Spleen (tissue), 11 donors: ENCODE results near the gene SLC22A4. TPM values are rescaled to one million over a fixed set of nuclear protein-coding genes. Genes with fewer than 3 reads are reported as not detected.

Experiments
- DNase-seq: peaks from one replicate; pipeline ENCODE4 v3.0.0-alpha.2; 2020
- H3K27ac ChIP-seq, 8 donors: fragments of 200-600 bp; sonication (generic) in 7 of 8; 1 replicate in 4 of 8; 2 replicates in 4 of 8; pipeline versions ENCODE4 v1.5.0 to v1.8.0; 2016 to 2021; ENCODE audit warnings: inconsistent platforms in 4 of 8, mild to moderate bottlenecking in 4 of 8, moderate library complexity in 1 of 8
- H3K27me3 ChIP-seq, 7 donors: fragments of 200-600 bp; sonication (generic) in 6 of 7; replicated peaks in 1 of 7; 1 replicate in 4 of 7; 2 replicates in 3 of 7; pipeline versions ENCODE4 v1.5.0 to v1.8.0; 2016 to 2021; ENCODE audit warnings: inconsistent platforms in 3 of 7, mild to moderate bottlenecking in 1 of 7
- H3K36me3 ChIP-seq, 6 donors: fragments of 200-600 bp; sonication (generic) in 5 of 6; 1 replicate in 4 of 6; 2 replicates in 2 of 6; pipeline versions ENCODE4 v1.5.0 to v1.8.0; 2016 to 2021; ENCODE audit warnings: inconsistent platforms in 2 of 6
- H3K4me1 ChIP-seq, 6 donors: fragments of 200-600 bp; sonication (generic) in 5 of 6; 1 replicate in 3 of 6; 2 replicates in 3 of 6; pipeline versions ENCODE4 v1.5.0 to v1.8.0; 2016 to 2021; ENCODE audit warnings: inconsistent platforms in 3 of 6
- H3K4me3 ChIP-seq, 8 donors: fragments of 200-600 bp; sonication (generic) in 7 of 8; 1 replicate in 4 of 8; 2 replicates in 4 of 8; pipeline versions ENCODE4 v1.5.0 to v1.8.0; 2016 to 2021; ENCODE audit warnings: inconsistent platforms in 4 of 8, mild to moderate bottlenecking in 4 of 8, moderate library complexity in 2 of 8
- H3K9me3 ChIP-seq, 8 donors: fragments of 200-600 bp; sonication (generic) in 7 of 8; 1 replicate in 4 of 8; 2 replicates in 4 of 8; pipeline versions ENCODE4 v1.5.0 to v1.8.0; 2016 to 2021; ENCODE audit warnings: inconsistent platforms in 4 of 8
- POLR2A ChIP-seq, 3 donors: fragments of 450-650 bp; IDR thresholded peaks; one replicate each; pipeline ENCODE4 v1.5.1; 2017; ENCODE audit warnings: antibody characterized with exemption in 3 of 3, mild to moderate bottlenecking in 1 of 3
- POLR2AphosphoS5 ChIP-seq, 3 donors: sonication (generic); formaldehyde crosslinking; IDR thresholded peaks; one replicate each; pipeline ENCODE4 v1.5.1; 2017; ENCODE audit warnings: antibody characterized with exemption in 3 of 3
- WGBS, 5 donors: extraction: QIAGEN DNeasy Blood & Tissue Kit in 3 of 5; methylation state at CpG; one replicate each; pipeline versions ENCODE4 v1.1.5 to v1.1.7; 2013 to 2018; 5-methylcytosine and 5-hydroxymethylcytosine counted together
- intact Hi-C: fragments of 100-400 bp; cut with DNase I; formaldehyde crosslinking; loops from one replicate; pipeline ENCODE4 v1.15.0; 2023; ENCODE audit warnings: low total_unique reads
- polyA plus RNA-seq, 3 donors: library from polyadenylated mRNA; stranded (reverse); fragments of 200-250 nt; gene quantifications; one replicate each; pipeline ENCODE4 v1.2.1, GENCODE V29; 2013
- total RNA-seq, 7 donors: library from RNA; depleted of rRNA in 3 of 7; stranded (reverse); fragments of >200 nt in 3 of 7; fragmentation: NEBNext Ultra II Directional in 4 of 7; extraction: Animal tissue kit (Norgen Biotek cat#: 25700) in 4 of 7; gene quantifications; one replicate each; pipeline versions ENCODE4 v1.1.0 to v1.2.1, GENCODE V29; 2016 to 2021
- TF ChIP-seq, protein P1 (sequence below), 11 experiments: fragments of 200-600 bp in 7 of 11; fragments of 450-650 bp in 4 of 11; sonication (generic) in 4 of 11; IDR thresholded peaks in 8 of 11; conservative IDR thresholded peaks in 3 of 11; 1 replicate in 7 of 11; 2 replicates in 4 of 11; pipeline versions ENCODE4 v1.4.0 to v1.8.0; 2016 to 2021; ENCODE audit warnings: antibody characterized with exemption in 11 of 11, inconsistent platforms in 4 of 11, mild to moderate bottlenecking in 1 of 11
- donor health status: healthy with polysubstance abuse.
- donor health status: DM: no; HTN: no; CAD: no; lungs with moderate emphysema.
- donor health status: DM: no; HTN: no; CAD: no.
- donor health status: Bipolar disorder and iron deficiency.
- donor health status: healthy.
- donor health status: DM: no; HTN: no; CAD: no.
- donor health status: DM: yes; HTN: yes; CAD: no.

SLC22A4 gene
- total and polyA plus RNA-seq, 10 donors = 0.47 to 25.1 (median 8.5) TPM

DNA sequence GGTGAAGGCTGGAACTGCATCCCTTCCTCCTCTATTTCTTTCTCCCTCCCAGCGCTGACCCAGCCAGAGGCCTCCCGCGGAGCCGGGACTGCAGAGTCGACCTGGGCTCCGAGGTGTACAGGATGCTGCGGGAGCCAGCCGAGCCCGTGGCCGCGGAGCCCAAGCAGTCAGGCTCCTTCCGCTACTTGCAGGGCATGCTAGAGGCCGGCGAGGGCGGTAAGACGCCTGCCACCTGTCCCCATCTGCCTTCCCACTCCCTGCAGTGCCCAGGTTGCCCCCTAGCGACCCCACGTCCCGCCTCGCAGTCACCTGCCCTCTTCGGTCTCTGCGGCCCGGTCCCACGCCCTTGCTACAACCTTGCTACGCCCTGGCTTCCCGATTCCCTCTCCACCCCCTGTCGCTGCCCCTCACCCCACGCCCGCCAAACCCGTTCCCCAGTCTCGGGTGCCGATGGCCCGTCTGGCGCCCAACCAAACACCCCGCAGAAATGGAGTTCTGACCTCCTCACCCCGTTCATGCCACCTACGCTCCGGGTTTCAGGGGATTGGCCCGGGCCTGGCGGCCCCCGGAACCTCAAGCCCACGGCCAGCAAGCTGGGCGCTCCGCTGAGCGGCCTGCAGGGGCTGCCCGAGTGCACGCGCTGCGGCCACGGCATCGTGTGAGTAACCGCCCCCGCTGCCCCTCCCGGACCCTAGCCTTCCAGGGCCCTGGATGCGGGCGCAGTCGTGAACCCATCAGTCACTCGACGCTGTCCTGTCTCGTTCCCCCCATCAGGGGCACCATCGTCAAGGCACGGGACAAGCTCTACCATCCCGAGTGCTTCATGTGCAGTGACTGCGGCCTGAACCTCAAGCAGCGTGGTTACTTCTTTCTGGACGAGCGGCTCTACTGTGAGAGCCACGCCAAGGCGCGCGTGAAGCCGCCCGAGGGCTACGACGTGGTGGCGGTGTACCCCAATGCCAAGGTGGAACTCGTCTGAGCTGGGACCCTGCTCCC, 22.6 kb upstream of the SLC22A4 start:
- Histone ChIP-seq H3K4me3 (peak overlapping the region in 2 of 8 donors; percentile 4 to 49), H3K27ac (no peak overlapping the region), H3K36me3 (no peaks in the 10 kb centered on the region), H3K27me3 (peaks cover 0 to 15% (median 0%) of the 10 kb centered on the region in 7 donors), H3K9me3 (no peaks in the 10 kb centered on the region), H3K4me1 (peaks cover 0 to 20% (median 8%) of the 10 kb centered on the region in 6 donors)
- 67 to 88% (median 80%) methylated on average over 76 to 77 of the region's 77 CpGs for WGBS, 5 donors
- TF ChIP-seq POLR2A (IDR thresholded peaks at IDR 0.05) (no peak), POLR2AphosphoS5 (IDR thresholded peaks at IDR 0.05) (no peak)
- TF ChIP-seq, protein P1, sequence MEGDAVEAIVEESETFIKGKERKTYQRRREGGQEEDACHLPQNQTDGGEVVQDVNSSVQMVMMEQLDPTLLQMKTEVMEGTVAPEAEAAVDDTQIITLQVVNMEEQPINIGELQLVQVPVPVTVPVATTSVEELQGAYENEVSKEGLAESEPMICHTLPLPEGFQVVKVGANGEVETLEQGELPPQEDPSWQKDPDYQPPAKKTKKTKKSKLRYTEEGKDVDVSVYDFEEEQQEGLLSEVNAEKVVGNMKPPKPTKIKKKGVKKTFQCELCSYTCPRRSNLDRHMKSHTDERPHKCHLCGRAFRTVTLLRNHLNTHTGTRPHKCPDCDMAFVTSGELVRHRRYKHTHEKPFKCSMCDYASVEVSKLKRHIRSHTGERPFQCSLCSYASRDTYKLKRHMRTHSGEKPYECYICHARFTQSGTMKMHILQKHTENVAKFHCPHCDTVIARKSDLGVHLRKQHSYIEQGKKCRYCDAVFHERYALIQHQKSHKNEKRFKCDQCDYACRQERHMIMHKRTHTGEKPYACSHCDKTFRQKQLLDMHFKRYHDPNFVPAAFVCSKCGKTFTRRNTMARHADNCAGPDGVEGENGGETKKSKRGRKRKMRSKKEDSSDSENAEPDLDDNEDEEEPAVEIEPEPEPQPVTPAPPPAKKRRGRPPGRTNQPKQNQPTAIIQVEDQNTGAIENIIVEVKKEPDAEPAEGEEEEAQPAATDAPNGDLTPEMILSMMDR (IDR thresholded peaks at IDR 0.05 in 8 of 11, conservative IDR thresholded peaks at IDR 0.05 in 3 of 11) = no peak
- DNase-seq = peak; percentile 77
- intact Hi-C loops = no loop called here

DNA sequence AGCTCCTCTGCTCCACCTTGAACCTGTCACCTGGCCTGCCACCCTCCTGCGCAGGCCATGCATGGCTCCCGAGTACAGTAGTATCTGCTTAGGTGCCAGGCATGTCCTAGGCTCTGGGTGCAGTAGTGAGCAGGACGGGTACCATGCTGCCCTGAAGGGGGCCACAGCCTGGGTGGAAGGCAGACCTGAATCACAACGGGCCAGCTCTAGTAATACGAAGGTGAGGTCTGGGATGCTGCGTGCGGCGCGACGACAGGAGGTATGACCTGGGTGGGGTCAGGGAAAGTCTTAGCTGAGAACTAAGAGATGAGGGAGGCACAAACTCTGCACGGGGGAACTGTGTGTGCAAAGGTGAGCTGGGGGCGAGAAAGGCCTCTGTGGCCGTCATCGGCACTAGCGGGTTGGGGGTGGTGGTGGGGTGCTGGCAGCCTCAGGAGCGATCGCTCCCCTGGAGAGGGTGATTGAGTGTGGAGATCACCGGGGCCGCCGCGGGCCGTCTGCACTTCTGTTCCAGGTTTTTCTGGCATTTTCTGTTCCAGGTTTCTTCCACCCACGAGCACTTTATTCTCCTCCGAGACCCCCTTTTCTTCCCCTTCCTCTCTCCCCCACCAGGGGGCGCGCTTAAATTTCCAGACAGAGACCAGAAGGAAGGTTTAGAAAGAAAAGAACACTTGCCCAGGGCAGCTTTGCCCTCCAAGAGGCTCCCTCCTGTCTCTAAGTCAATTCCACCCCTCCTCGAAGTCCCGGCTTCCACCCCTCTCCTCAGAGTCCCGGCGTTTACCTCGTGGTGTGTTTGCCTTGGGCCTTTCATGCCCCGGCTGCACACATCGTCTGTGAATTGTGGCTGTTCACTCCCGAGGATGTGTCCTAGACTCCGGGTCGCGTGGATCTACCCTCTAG, 21.6 kb upstream of the SLC22A4 start:
- TF ChIP-seq, protein P1 (IDR thresholded peaks at IDR 0.05 in 8 of 11, conservative IDR thresholded peaks at IDR 0.05 in 3 of 11) = peak; percentile 56 to 90 (median 79)
- no peak for TF ChIP-seq POLR2AphosphoS5 (IDR thresholded peaks at IDR 0.05)
- no peaks in the 10 kb centered on the region for H3K9me3 ChIP-seq
- H3K27me3 ChIP-seq = peaks cover 0 to 15% (median 0%) of the 10 kb centered on the region in 7 donors
- peak; percentile 82 for DNase-seq
- H3K4me1 ChIP-seq = peaks cover 0 to 20% (median 8%) of the 10 kb centered on the region in 6 donors
- H3K27ac ChIP-seq = no peak overlapping the region
- 52 to 64% (median 58%) methylated on average over 37 of the region's 37 CpGs for WGBS, 5 donors
- no peaks in the 10 kb centered on the region for H3K36me3 ChIP-seq
- peak overlapping the region in 1 of 8 donors; percentile 42 for H3K4me3 ChIP-seq
- intact Hi-C loops = no loop called here

DNA sequence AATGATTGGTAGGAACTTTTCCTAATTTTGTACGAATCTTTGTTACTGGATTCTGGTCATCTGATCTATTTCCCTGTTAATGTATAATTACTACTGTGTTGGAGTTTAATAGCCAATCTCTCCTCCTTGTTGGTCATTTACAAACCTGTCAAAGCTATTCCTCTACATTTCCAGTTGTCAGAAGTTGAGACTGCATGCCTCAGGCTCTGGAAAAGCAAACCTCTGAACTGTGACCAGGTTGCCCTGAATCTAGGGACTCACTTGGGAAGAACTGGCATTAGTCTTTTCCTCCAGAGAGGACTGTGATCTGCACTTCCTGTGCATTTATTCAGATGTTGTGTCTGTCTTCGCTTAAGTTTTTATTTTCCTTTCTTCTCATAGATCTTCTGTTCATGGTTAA, 20.6 kb upstream of the SLC22A4 start:
- intact Hi-C loops = no loop called here
- TF ChIP-seq POLR2A (IDR thresholded peaks at IDR 0.05) (no peak), POLR2AphosphoS5 (IDR thresholded peaks at IDR 0.05) (no peak)
- TF ChIP-seq, protein P1 (IDR thresholded peaks at IDR 0.05 in 8 of 11, conservative IDR thresholded peaks at IDR 0.05 in 3 of 11) = no peak
- H3K27me3 ChIP-seq = peaks cover 0 to 15% (median 0%) of the 10 kb centered on the region in 7 donors
- H3K4me3 ChIP-seq = no peak overlapping the region
- DNase-seq = no peak
- H3K27ac ChIP-seq = no peak overlapping the region
- H3K9me3 ChIP-seq = no peaks in the 10 kb centered on the region
- 82 to 95% (median 83%) methylated on average over 2 of the region's 2 CpGs for WGBS, 5 donors
- peaks cover 0 to 20% (median 8%) of the 10 kb centered on the region in 6 donors for H3K4me1 ChIP-seq
- H3K36me3 ChIP-seq = no peaks in the 10 kb centered on the region
